Neural cell (in vitro differentiated cells): ENCODE results near the gene WNT7A. TPM values are rescaled to one million over a fixed set of nuclear protein-coding genes. Genes with fewer than 3 reads are reported as not detected.

Source experiments
- H2AFZ ChIP-seq: fragments of 200-600, 300-800 bp; sonication (generic), shearing (Covaris generic); 2 replicates; pipeline ENCODE4 v1.6.0; 2014; ENCODE audit warnings: low read depth, mild to moderate bottlenecking, antibody characterized with exemption, low read length, moderate library complexity
- H3F3A ChIP-seq: fragments of 200-600 bp; shearing (Covaris generic); 2 replicates; pipeline ENCODE4 v1.6.1; 2016; ENCODE audit warnings: mild to moderate bottlenecking, moderate library complexity, mixed read lengths, antibody characterized with exemption, low read length; ENCODE audit not compliant: insufficient read depth, poor library complexity, severe bottlenecking
- H3K27ac ChIP-seq: fragments of 200-600, 300-800 bp; sonication (generic), shearing (Covaris generic); 2 replicates; pipeline ENCODE4 v1.5.1; 2014; ENCODE audit warnings: mild to moderate bottlenecking, low read length, moderate library complexity
- H3K27me3 ChIP-seq: fragments of 300-800, 200-600 bp; sonication (generic), shearing (Covaris generic); 2 replicates; pipeline ENCODE4 v1.6.0; 2014; ENCODE audit warnings: mild to moderate bottlenecking, low read depth, low read length, moderate library complexity; ENCODE audit not compliant: insufficient read depth
- H3K36me3 ChIP-seq: fragments of 300-800, 200-600 bp; sonication (generic), shearing (Covaris generic); 2 replicates; pipeline ENCODE4 v1.5.1; 2014; ENCODE audit warnings: mild to moderate bottlenecking, antibody characterized with exemption, low read length, moderate library complexity; ENCODE audit not compliant: insufficient read depth
- H3K4me2 ChIP-seq: fragments of 300-800, 200-600 bp; sonication (generic), shearing (Covaris generic); 2 replicates; pipeline ENCODE4 v1.6.0; 2014; ENCODE audit warnings: mild to moderate bottlenecking, low read length
- H3K4me3 ChIP-seq: fragments of 300-800, 200-600 bp; sonication (generic), shearing (Covaris generic); 2 replicates; pipeline ENCODE4 v1.5.1; 2014; ENCODE audit warnings: mild to moderate bottlenecking, low read length, moderate library complexity
- H3K79me2 ChIP-seq: fragments of 200-600 bp; shearing (Covaris generic); replicated peaks from 2 replicates; pipeline ENCODE4 v1.6.0; 2014; ENCODE audit warnings: mild to moderate bottlenecking, low read length, moderate library complexity; ENCODE audit not compliant: insufficient read depth
- H3K9ac ChIP-seq: fragments of 300-800, 200-600 bp; sonication (generic), shearing (Covaris generic); 2 replicates; pipeline ENCODE4 v1.6.1; 2016; ENCODE audit warnings: mild to moderate bottlenecking, low read length, mixed read lengths
- H3K9me2 ChIP-seq: fragments of 200-600 bp; shearing (Covaris generic); 2 replicates; pipeline ENCODE4 v1.6.1; 2016; ENCODE audit warnings: mild to moderate bottlenecking, low read length, mixed read lengths; ENCODE audit not compliant: insufficient read depth
- H3K9me3 ChIP-seq: fragments of 200-600, 300-800 bp; sonication (generic), shearing (Covaris generic); 2 replicates; pipeline ENCODE4 v1.6.1; 2016; ENCODE audit warnings: mild to moderate bottlenecking, mixed run types, low read length, moderate library complexity, mixed read lengths
- H4K20me1 ChIP-seq: fragments of 200-600 bp; shearing (Covaris generic); 2 replicates; pipeline ENCODE4 v1.6.1; 2016; ENCODE audit warnings: mild to moderate bottlenecking, mixed run types; ENCODE audit not compliant: insufficient read depth
- EP300 ChIP-seq: fragments of 450-650 bp; conservative IDR thresholded peaks from 2 replicates; pipeline ENCODE4 v1.6.1; 2014; ENCODE audit warnings: antibody characterized with exemption, mild to moderate bottlenecking, moderate library complexity; ENCODE audit not compliant: poor library complexity, severe bottlenecking
- EZH2 ChIP-seq: fragments of 200-600, 300-800 bp; shearing (Covaris generic), sonication (generic); IDR thresholded peaks from 2 replicates; pipeline ENCODE4 v1.6.1; 2014; ENCODE audit warnings: antibody characterized with exemption, low read length, borderline replicate concordance, mild to moderate bottlenecking; ENCODE audit not compliant: insufficient read depth, poor library complexity, severe bottlenecking
- MXI1 ChIP-seq: fragments of 450-650 bp; conservative IDR thresholded peaks from 2 replicates; pipeline ENCODE4 v1.6.1; 2014; ENCODE audit warnings: antibody characterized with exemption, mild to moderate bottlenecking; ENCODE audit not compliant: poor library complexity, severe bottlenecking
- POLR2AphosphoS5 ChIP-seq: IDR thresholded peaks from 2 replicates; pipeline ENCODE4 v1.6.1; 2012
- RAD21 ChIP-seq: fragments of 450-650 bp; conservative IDR thresholded peaks from 2 replicates; pipeline ENCODE4 v1.6.1; 2014; ENCODE audit warnings: antibody characterized with exemption, mild to moderate bottlenecking, moderate library complexity
- REST ChIP-seq: IDR thresholded peaks from 2 replicates; pipeline ENCODE4 v1.6.1; 2012; ENCODE audit warnings: borderline replicate concordance
- SMC3 ChIP-seq: fragments of 450-650 bp; conservative IDR thresholded peaks from 2 replicates; pipeline ENCODE4 v1.6.1; 2014; ENCODE audit warnings: antibody characterized with exemption, mild to moderate bottlenecking, moderate library complexity; ENCODE audit not compliant: poor library complexity
- TAF1 ChIP-seq: IDR thresholded peaks from 2 replicates; pipeline ENCODE4 v1.6.1; 2012; ENCODE audit warnings: low read depth
- polyA plus RNA-seq: library from polyadenylated mRNA; depleted of rRNA; stranded (reverse); fragments of >200 nt; gene quantifications from 2 replicates; pipeline ENCODE4 v1.2.3, GENCODE V29; 2014
- TF ChIP-seq, protein P1 (sequence below): fragments of 450-650 bp; IDR thresholded peaks from 2 replicates; pipeline ENCODE4 v1.5.1; 2014; ENCODE audit warnings: antibody characterized with exemption, mild to moderate bottlenecking, moderate library complexity; ENCODE audit not compliant: poor library complexity, severe bottlenecking

WNT7A gene
- polyA plus RNA-seq, 1 donor from 2014 or later = 13.3 TPM

- Histone ChIP-seq H3K27me3 (peaks cover 6% of the 10 kb centered on the region), H3K4me2 (no peak overlapping the region), H3K79me2 (peaks cover 13% of the 10 kb centered on the region), H3K27ac (no peak overlapping the region), H3F3A (no peaks in the 10 kb centered on the region), H4K20me1 (no peaks in the 10 kb centered on the region), H3K9me2 (no peaks in the 10 kb centered on the region), H3K9me3 (no peaks in the 10 kb centered on the region), H3K4me3 (peak overlapping the region; percentile 92), H3K36me3 (peaks cover 4% of the 10 kb centered on the region), H3K9ac (no peak overlapping the region), H2AFZ (no peak overlapping the region)
- TF ChIP-seq, protein P1, sequence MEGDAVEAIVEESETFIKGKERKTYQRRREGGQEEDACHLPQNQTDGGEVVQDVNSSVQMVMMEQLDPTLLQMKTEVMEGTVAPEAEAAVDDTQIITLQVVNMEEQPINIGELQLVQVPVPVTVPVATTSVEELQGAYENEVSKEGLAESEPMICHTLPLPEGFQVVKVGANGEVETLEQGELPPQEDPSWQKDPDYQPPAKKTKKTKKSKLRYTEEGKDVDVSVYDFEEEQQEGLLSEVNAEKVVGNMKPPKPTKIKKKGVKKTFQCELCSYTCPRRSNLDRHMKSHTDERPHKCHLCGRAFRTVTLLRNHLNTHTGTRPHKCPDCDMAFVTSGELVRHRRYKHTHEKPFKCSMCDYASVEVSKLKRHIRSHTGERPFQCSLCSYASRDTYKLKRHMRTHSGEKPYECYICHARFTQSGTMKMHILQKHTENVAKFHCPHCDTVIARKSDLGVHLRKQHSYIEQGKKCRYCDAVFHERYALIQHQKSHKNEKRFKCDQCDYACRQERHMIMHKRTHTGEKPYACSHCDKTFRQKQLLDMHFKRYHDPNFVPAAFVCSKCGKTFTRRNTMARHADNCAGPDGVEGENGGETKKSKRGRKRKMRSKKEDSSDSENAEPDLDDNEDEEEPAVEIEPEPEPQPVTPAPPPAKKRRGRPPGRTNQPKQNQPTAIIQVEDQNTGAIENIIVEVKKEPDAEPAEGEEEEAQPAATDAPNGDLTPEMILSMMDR = no peak
- no peak for TF ChIP-seq EZH2
- TF ChIP-seq REST = no peak
Observed at GRCh38 chr3:13876451-13877100, 3.3 kb downstream of the WNT7A start.

- H3K4me2 ChIP-seq = no peak overlapping the region
- H2AFZ ChIP-seq = no peak overlapping the region
- peaks cover 13% of the 10 kb centered on the region for H3K79me2 ChIP-seq
- H3F3A ChIP-seq = no peaks in the 10 kb centered on the region
- H4K20me1 ChIP-seq = no peaks in the 10 kb centered on the region
- H3K4me3 ChIP-seq = no peak overlapping the region
- H3K9me2 ChIP-seq = no peaks in the 10 kb centered on the region
- no peak overlapping the region for H3K27ac ChIP-seq
- peaks cover 4% of the 10 kb centered on the region for H3K36me3 ChIP-seq
- peaks cover 3% of the 10 kb centered on the region for H3K27me3 ChIP-seq
- TF ChIP-seq EP300 = no peak
- no peak for TF ChIP-seq RAD21
- TF ChIP-seq, protein P1 = no peak
- no peak for TF ChIP-seq SMC3
- TF ChIP-seq POLR2AphosphoS5 = no peak
- TF ChIP-seq EZH2 = no peak
- no peak for TF ChIP-seq TAF1
- TF ChIP-seq REST = no peak
- no peak for TF ChIP-seq MXI1
- no peaks in the 10 kb centered on the region for H3K9me3 ChIP-seq
- no peak overlapping the region for H3K9ac ChIP-seq
Observed at GRCh38 chr3:13874891-13875290, 5.0 kb downstream of the WNT7A start.
